Breast epithelium (tissue), 3 donors: ENCODE measurements around the gene LIPA.

Experiments used
- POLR2A ChIP-seq: fragments of 450-650 bp; IDR thresholded peaks from one replicate; pipeline ENCODE4 v1.6.1; 2016; ENCODE audit warnings: antibody characterized with exemption, mild to moderate bottlenecking, moderate library complexity
- POLR2AphosphoS5 ChIP-seq, 3 donors: sonication (generic); formaldehyde crosslinking; IDR thresholded peaks; one replicate each; pipeline ENCODE4 v1.6.1; 2017; ENCODE audit warnings: antibody characterized with exemption in 3 of 3
- TF ChIP-seq, protein P1 (sequence below), 3 donors: fragments of 450-650 bp; IDR thresholded peaks; one replicate each; pipeline ENCODE4 v1.5.1; 2016 to 2017; ENCODE audit warnings: antibody characterized with exemption in 3 of 3, mild to moderate bottlenecking in 3 of 3, moderate library complexity in 3 of 3

DNA sequence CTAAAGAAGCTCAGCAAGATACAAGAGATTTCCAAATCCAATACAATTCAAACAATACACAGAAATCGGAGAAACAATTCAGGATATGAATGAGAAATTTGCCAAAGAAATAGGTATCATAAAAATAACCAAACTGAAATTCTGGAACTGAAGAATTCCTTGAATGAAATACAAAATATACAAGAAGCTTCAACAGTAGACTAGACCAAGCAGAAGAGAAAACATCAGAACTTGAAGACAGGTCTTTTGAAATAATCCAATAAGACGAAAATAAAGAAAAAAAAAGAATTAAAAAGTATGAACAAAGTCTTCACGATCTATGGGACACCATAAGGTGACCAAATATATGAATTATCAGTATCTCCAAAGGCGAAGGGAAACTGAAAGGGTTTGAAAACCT is 47.5 kb upstream of the LIPA start:
- TF ChIP-seq, protein P1, sequence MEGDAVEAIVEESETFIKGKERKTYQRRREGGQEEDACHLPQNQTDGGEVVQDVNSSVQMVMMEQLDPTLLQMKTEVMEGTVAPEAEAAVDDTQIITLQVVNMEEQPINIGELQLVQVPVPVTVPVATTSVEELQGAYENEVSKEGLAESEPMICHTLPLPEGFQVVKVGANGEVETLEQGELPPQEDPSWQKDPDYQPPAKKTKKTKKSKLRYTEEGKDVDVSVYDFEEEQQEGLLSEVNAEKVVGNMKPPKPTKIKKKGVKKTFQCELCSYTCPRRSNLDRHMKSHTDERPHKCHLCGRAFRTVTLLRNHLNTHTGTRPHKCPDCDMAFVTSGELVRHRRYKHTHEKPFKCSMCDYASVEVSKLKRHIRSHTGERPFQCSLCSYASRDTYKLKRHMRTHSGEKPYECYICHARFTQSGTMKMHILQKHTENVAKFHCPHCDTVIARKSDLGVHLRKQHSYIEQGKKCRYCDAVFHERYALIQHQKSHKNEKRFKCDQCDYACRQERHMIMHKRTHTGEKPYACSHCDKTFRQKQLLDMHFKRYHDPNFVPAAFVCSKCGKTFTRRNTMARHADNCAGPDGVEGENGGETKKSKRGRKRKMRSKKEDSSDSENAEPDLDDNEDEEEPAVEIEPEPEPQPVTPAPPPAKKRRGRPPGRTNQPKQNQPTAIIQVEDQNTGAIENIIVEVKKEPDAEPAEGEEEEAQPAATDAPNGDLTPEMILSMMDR (IDR thresholded peaks at IDR 0.05): no peak
- no peak for TF ChIP-seq POLR2A
- TF ChIP-seq POLR2AphosphoS5 (IDR thresholded peaks at IDR 0.05): no peak
